EL (cell line): ENCODE data around the gene CAMK1D.

Source experiments
- DNase-seq: peaks from one replicate; pipeline ENCODE4 v3.0.0-alpha.2; 2016

The CAMK1D gene

GRCh38 chr10:12663863-12664262 lies 314.5 kb downstream of the CAMK1D start:
- no peak for DNase-seq

GRCh38 chr10:12665501-12665900 lies 316.2 kb downstream of the CAMK1D start:
- DNase-seq = no peak

- DNase-seq = no peak
Observed at GRCh38 chr10:12667052-12667451, 317.7 kb downstream of the CAMK1D start.

GRCh38 chr10:12668634-12669033 lies 319.3 kb downstream of the CAMK1D start:
- no peak for DNase-seq

GRCh38 chr10:12670004-12670403 lies 320.7 kb downstream of the CAMK1D start:
- DNase-seq = no peak

GRCh38 chr10:12675186-12675585 lies 325.8 kb downstream of the CAMK1D start:
- DNase-seq = no peak

- DNase-seq = no peak
Observed at GRCh38 chr10:12679636-12680035, 330.3 kb downstream of the CAMK1D start.

- DNase-seq = no peak
Observed at GRCh38 chr10:12681252-12681651, 331.9 kb downstream of the CAMK1D start.

GRCh38 chr10:12684784-12685183 lies 335.4 kb downstream of the CAMK1D start:
- no peak for DNase-seq

GRCh38 chr10:12685261-12686058 lies 336.1 kb downstream of the CAMK1D start:
- no peak for DNase-seq

- DNase-seq = no peak
Observed at GRCh38 chr10:12687996-12688395, 338.6 kb downstream of the CAMK1D start.

GRCh38 chr10:12689893-12690292 lies 340.5 kb downstream of the CAMK1D start:
- DNase-seq = no peak

- no peak for DNase-seq
Observed at GRCh38 chr10:12690525-12691126, 341.3 kb downstream of the CAMK1D start.

GRCh38 chr10:12691596-12691995 lies 342.2 kb downstream of the CAMK1D start:
- DNase-seq = no peak

GRCh38 chr10:12697764-12698163 lies 348.4 kb downstream of the CAMK1D start:
- no peak for DNase-seq

GRCh38 chr10:12699258-12699700 lies 349.9 kb downstream of the CAMK1D start:
- DNase-seq = no peak

GRCh38 chr10:12699781-12700556 lies 350.6 kb downstream of the CAMK1D start:
- no peak for DNase-seq

- DNase-seq = no peak
Observed at GRCh38 chr10:12700557-12700874, 351.2 kb downstream of the CAMK1D start.

GRCh38 chr10:12701696-12702095 lies 352.3 kb downstream of the CAMK1D start:
- peak; percentile 70 for DNase-seq

GRCh38 chr10:12702215-12702770 lies 352.9 kb downstream of the CAMK1D start:
- DNase-seq = no peak

- DNase-seq = peak; percentile 29
Observed at GRCh38 chr10:12703126-12703525, 353.8 kb downstream of the CAMK1D start.

GRCh38 chr10:12703813-12704212 lies 354.5 kb downstream of the CAMK1D start:
- peak; percentile 79 for DNase-seq

GRCh38 chr10:12704488-12704887 lies 355.1 kb downstream of the CAMK1D start:
- DNase-seq = no peak

GRCh38 chr10:12705943-12706342 lies 356.6 kb downstream of the CAMK1D start:
- DNase-seq = peak; percentile 46
